Naive thymus-derived CD8-positive, alpha-beta T cell (primary cell): ENCODE data around the gene CALU. TPM values are rescaled to one million over a fixed set of nuclear protein-coding genes. Genes with fewer than 3 reads are reported as not detected.

ENCODE experiments used
- ATAC-seq, 2 donors: fragments of 150-1000 bp; cut with Tn5 transposase in 1 of 2; sonication (Bioruptor Pico), chemical (Tn5 transposase) in 1 of 2; 1 replicate in 1 of 2; 2 replicates in 1 of 2; pipeline ENCODE4 v1.10.0; 2021; ENCODE audit warnings: mild to moderate bottlenecking in 2 of 2, moderate library complexity in 2 of 2
- POLR2A ChIA-PET: fragments of 350-600 bp; sonication (Branson Sonifier 250); formaldehyde crosslinking; loops from one replicate; lab custom pipeline; 2021; ENCODE audit warnings: antibody characterized with exemption; lab: Charles Lee
- DNase-seq, 10 donors: peaks; one replicate each; pipeline versions ENCODE4 v3.0.0 to v3.0.0-alpha.2; 2020 to 2022
- H3K27ac Mint-ChIP-seq, 10 donors: one replicate each; pipeline ENCODE4 v1.8.0; 2020 to 2022; ENCODE audit warnings: mild to moderate bottlenecking in 10 of 10, mixed read lengths in 10 of 10, moderate library complexity in 4 of 10, inconsistent platforms in 1 of 10
- H3K27me3 Mint-ChIP-seq, 5 donors: one replicate each; pipeline ENCODE4 v1.8.0; 2021 to 2022; ENCODE audit warnings: mixed read lengths in 5 of 5
- H3K36me3 Mint-ChIP-seq, 3 donors: one replicate each; pipeline ENCODE4 v1.8.0; 2020 to 2022; ENCODE audit warnings: mixed read lengths in 3 of 3, mild to moderate bottlenecking in 2 of 3, inconsistent platforms in 1 of 3
- H3K4me1 Mint-ChIP-seq, 4 donors: one replicate each; pipeline ENCODE4 v1.8.0; 2021 to 2022; ENCODE audit warnings: mixed read lengths in 4 of 4
- H3K4me3 Mint-ChIP-seq, 10 donors: one replicate each; pipeline ENCODE4 v1.8.0; 2020 to 2022; ENCODE audit warnings: mild to moderate bottlenecking in 10 of 10, mixed read lengths in 10 of 10, moderate library complexity in 6 of 10, inconsistent platforms in 1 of 10
- H3K9me3 Mint-ChIP-seq, 9 donors: one replicate each; pipeline ENCODE4 v1.8.0; 2020 to 2022; ENCODE audit warnings: mixed read lengths in 9 of 9, mild to moderate bottlenecking in 3 of 9, inconsistent platforms in 1 of 9, moderate library complexity in 1 of 9
- polyA plus RNA-seq, 3 donors: library from polyadenylated mRNA; unstranded; fragments of 300-500 nt; fragmentation: Illumina TruSeq; gene quantifications; one replicate each; pipeline ENCODE4 v1.2.3, GENCODE V29; 2021
- total RNA-seq, 8 experiments: library from RNA in 2 of 8; stranded (reverse) in 2 of 8; gene quantifications; one replicate each; pipeline ENCODE4 v1.2.3 and lab custom pipeline; 2021 to 2026

Gene CALU
- 10 to 100 TPM; 17.0 to 17.4 TPM for total RNA-seq
- polyA plus RNA-seq = 10 to 100 TPM; 13.6 to 21.5 (median 16.4) TPM
- 41.4 to 77.0 (median 54.1) reads per million in 6 experiments for total RNA-seq (lab: John Stamatoyannopoulos, UW)

DNA sequence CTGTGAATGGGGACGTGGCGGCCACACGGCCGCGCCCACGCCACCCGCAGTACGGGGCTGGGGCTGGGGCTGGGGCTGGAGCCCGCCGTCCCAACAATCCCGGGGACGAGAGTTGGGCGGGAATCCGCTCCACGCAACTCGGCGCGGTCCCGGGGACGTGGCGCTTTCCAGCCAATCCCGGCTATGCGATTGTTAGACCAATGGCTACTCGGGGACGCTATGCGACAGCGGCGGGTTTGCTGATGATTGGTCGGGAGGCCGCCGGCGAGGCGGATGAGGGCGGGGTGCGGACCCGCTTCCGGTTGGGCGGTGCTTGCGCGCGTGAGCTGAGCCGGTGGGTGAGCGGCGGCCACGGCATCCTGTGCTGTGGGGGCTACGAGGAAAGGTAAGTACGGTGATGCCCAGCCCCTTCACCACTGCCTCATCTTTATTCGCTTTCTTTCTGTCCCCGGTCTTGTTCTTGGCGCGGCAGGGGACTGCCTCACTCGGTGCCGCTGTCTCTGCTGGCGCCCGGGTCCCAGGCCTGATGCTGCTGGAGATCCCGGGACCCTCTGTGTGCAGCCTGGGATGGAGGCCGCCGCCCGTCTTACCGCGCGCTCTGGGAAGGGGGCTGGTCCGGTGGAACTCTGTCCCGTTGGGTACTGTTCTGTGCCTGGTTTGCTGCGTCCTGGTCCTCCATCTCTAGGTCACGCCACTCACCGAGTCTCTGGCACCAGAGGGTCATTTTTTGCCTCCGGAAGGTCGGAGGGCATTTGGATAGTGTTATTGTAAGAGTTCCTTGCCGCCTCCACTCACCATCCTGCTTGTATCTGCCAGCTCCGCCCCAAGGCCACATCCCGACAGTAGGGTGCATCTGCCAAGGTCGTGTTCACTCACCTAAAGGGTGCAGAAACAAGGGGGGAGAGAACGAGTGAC, at the start of gene CALU:
Gene CALU (plus strand): TSS at position 312 of the 915 bp plus-strand sequence. CDS start 9,225 bp downstream, outside the sequence.
- peak within 1 kb of the TSS; percentile 89 to 100 (median 99) for H3K4me3 Mint-ChIP-seq
- peak; percentile 93 to 95 for ATAC-seq
- DNase-seq = peak; percentile 90 to 96 (median 94)
- POLR2A ChIA-PET = interaction anchor here (0.6 to 2.2 kb wide), 4 partner anchors 16 to 123 kb away, joined by 3 to 14 read pairs (median 4); partner anchors contain the start of genes ATP6V1F and CCDC136
- peaks cover 18 to 62% (median 42%) of the 10 kb centered on the region in 4 donors for H3K4me1 Mint-ChIP-seq
- H3K27me3 Mint-ChIP-seq = peaks cover 0 to 3% (median 0%) of the 10 kb centered on the region in 5 donors
- H3K9me3 Mint-ChIP-seq = no peaks in the 10 kb centered on the region
- peak within 1 kb of the TSS; percentile 89 to 100 (median 98) for H3K27ac Mint-ChIP-seq
- H3K36me3 Mint-ChIP-seq = no peaks in the 10 kb centered on the region

DNA sequence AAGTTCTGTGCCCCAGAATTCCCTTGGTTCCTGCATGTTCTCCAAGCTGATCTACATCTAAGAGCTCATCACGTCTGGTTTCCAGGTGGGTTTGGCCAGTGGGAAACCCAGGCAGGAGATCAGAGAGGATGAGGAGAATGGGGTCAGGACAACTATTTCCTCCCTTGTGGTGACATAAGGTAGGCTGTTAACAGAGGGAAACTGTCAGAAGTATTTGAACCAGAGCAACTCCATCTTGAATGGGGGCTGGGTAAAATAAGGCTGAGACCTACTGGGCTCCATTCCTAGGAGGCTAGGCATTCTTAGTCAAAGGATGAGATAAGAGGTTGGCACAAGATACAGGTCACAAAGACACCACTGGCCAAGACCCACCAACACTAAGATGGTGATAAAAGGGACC, 47.9 kb upstream of the CALU start:
- DNase-seq (no peak), ATAC-seq (no peak)
- H3K4me3 Mint-ChIP-seq = no peak overlapping the region
- peaks cover 0 to 1% (median 0%) of the 10 kb centered on the region in 9 donors for H3K9me3 Mint-ChIP-seq
- H3K4me1 Mint-ChIP-seq = no peaks in the 10 kb centered on the region
- no peak overlapping the region for H3K27ac Mint-ChIP-seq
- H3K27me3 Mint-ChIP-seq = peaks cover 6 to 25% (median 10%) of the 10 kb centered on the region in 5 donors
- no peaks in the 10 kb centered on the region for H3K36me3 Mint-ChIP-seq
- POLR2A ChIA-PET = no interaction called here

DNA sequence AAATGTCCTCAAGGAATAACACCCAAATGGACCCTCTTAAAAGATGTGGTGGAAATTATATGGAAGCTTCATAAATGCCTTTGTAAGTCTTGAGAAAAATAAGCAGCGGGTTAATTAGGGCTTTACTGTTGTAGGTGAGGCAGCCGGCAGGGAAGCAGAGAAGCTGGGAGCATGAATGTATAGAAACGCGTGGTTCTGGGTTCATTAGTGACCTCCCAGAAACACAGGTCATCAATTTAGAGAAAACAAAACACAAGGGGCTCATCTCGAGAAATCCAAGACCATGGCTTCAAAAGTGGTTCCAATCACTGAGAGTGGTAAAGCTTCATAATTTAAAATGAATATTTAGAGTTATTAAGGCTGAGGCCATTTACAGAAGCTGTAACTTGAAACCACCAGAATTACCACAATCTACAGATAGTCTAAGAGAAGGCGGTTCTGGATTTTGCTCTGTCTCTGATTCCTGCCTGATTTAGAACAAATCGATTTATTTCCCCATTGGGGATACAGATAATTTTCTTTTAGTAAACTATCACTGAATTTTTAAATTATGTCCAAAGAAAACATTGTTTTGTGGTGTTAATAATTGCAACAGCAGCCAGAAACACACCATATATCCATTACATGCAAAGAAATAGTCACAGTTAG, 46.4 kb upstream of the CALU start:
- Mint-ChIP-seq H3K27ac (no peak overlapping the region), H3K27me3 (peaks cover 12 to 40% (median 24%) of the 10 kb centered on the region in 5 donors), H3K36me3 (no peaks in the 10 kb centered on the region), H3K9me3 (peaks cover 0 to 1% (median 0%) of the 10 kb centered on the region in 9 donors), H3K4me1 (peaks cover 3 to 7% (median 6%) of the 10 kb centered on the region in 4 donors), H3K4me3 (no peak overlapping the region)
- ATAC-seq (no peak), DNase-seq (no peak)
- POLR2A ChIA-PET = no interaction called here

DNA sequence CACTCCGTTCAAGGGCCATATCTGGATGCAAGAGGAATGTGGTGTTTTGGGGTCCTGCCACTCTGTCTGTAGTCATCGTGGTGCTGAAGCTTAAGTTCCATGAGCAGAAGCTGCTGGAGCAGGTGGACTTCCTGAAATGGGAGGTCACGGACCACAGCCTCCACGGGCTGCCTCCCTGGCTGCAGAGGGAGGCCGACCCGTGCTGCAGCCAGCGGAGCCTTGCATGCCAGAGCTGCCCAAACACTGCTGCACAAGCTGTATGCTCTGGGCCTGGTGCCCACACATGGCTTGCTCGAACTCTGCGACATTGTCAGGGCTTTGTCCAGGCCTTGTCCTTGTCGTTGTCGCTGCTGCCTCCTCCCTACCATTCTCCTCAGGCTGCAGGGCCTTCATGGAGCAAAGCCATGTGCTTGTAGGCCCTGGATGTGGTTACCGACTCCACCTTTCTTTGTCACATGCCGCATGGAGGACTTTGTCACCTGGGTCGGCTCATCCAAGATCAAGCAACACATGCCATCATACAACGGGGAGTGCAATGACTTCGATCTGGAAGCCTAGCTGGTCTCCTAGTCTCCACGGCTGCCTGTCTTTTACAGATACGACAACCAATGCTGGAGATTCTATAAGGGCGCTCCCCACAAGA, 45.7 kb upstream of the CALU start:
- H3K36me3 Mint-ChIP-seq = no peaks in the 10 kb centered on the region
- H3K27me3 Mint-ChIP-seq = peaks cover 18 to 48% (median 31%) of the 10 kb centered on the region in 5 donors
- peak overlapping the region in 1 of 10 donors; percentile 37 for H3K27ac Mint-ChIP-seq
- H3K4me1 Mint-ChIP-seq = peaks cover 7 to 14% (median 9%) of the 10 kb centered on the region in 4 donors
- no peak for DNase-seq
- POLR2A ChIA-PET = no interaction called here
- H3K4me3 Mint-ChIP-seq = no peak overlapping the region
- no peak for ATAC-seq
- H3K9me3 Mint-ChIP-seq = peaks cover 0 to 4% (median 0%) of the 10 kb centered on the region in 9 donors

DNA sequence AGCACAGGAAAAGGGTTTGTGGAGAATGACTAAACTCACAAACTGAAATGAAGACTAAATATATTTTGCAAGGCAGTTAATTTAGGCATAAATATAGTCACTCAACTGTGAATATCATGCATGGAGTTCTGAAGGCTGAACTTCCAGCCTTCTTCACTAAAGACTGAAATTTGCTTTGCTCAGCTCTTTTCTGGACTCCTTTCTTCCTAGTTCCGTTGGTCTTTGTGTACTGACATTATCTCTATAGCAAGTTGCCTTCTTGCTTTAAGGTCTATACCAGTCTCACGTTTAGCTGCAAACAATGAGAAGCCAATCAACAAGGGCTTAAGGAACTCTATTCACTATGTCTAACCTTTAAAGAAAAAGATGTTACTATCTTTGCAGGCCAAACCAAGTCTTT, 44.4 kb upstream of the CALU start:
- peaks cover 25 to 58% (median 40%) of the 10 kb centered on the region in 5 donors for H3K27me3 Mint-ChIP-seq

DNA sequence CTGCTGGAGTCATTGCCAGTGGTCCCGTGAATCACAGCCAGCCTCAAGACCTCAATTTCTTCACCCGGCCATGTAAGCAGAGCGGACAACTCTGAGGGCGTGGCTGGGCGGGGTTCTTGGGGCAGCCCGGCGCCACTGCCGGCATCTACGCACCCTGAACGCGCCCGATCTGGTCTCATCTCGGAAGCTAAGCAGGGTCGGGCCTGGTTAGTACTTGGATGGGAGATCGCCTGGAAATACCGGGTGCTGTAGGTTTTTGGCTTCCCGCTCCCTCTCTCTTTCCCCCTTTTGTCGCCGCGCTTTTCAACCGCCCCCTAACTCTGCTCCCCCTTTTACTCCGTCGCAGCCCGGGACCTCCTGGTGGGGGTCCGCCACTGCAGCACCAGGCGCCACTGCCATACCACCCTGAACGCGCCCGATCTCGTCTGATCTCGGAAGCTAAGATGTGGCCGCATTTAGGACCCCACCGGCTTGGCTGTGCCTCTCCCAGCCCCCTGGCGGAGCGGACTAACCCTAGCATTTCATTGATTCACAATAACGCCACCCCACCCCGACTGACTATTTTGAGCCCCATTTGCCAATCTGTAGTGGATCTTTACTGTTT, 41.8 kb upstream of the CALU start:
- Mint-ChIP-seq H3K4me1 (peaks cover 7 to 17% (median 9%) of the 10 kb centered on the region in 4 donors), H3K27ac (peak overlapping the region in 1 of 10 donors; percentile 11), H3K9me3 (peaks cover 0 to 4% (median 0%) of the 10 kb centered on the region in 9 donors), H3K36me3 (no peaks in the 10 kb centered on the region), H3K27me3 (peaks cover 39 to 80% (median 57%) of the 10 kb centered on the region in 5 donors), H3K4me3 (peak overlapping the region; percentile 62 to 87 (median 78))
- ATAC-seq (peak; percentile 68 to 70), DNase-seq (peak in 9 of 10 donors; percentile 11 to 55 (median 36))
- POLR2A ChIA-PET = no interaction called here

More for the DNA sequence above, 44.4 kb upstream of the CALU start:
- DNase-seq (no peak), ATAC-seq (no peak)
- POLR2A ChIA-PET = no interaction called here
- peaks cover 7 to 17% (median 9%) of the 10 kb centered on the region in 4 donors for H3K4me1 Mint-ChIP-seq
- no peak overlapping the region for H3K27ac Mint-ChIP-seq
- peaks cover 0 to 4% (median 0%) of the 10 kb centered on the region in 9 donors for H3K9me3 Mint-ChIP-seq
- no peaks in the 10 kb centered on the region for H3K36me3 Mint-ChIP-seq
- no peak overlapping the region for H3K4me3 Mint-ChIP-seq

DNA sequence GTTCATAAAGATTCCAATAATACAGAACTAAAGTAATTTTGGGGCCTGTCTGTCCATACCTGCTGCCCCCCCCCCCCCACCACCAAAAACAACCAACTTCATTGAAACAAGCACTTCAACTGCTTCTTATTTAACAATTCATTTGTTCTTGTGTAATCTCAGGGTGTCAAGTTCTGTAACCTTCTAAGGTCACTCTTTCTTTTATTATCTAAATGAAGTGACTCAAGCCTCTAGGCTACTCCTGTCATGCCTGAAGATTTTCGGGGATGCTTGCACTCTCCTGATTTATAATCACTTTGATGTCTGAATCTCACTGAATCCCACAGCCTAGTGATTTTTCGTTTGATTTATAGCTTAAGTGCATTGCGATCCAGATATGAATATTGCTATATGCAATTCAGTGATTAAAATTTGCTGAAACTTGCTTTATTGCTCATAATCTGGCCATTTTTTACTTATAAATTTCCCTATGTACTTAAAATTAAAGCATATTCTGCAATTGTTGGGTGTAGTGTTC, 39.9 kb upstream of the CALU start:
- Mint-ChIP-seq H3K27me3 (peaks cover 36 to 68% (median 55%) of the 10 kb centered on the region in 5 donors), H3K9me3 (peaks cover 0 to 4% (median 0%) of the 10 kb centered on the region in 9 donors), H3K36me3 (no peaks in the 10 kb centered on the region), H3K4me3 (no peak overlapping the region), H3K4me1 (peaks cover 7 to 21% (median 9%) of the 10 kb centered on the region in 4 donors), H3K27ac (no peak overlapping the region)
- POLR2A ChIA-PET = no interaction called here
- no peak for ATAC-seq
- no peak for DNase-seq

DNA sequence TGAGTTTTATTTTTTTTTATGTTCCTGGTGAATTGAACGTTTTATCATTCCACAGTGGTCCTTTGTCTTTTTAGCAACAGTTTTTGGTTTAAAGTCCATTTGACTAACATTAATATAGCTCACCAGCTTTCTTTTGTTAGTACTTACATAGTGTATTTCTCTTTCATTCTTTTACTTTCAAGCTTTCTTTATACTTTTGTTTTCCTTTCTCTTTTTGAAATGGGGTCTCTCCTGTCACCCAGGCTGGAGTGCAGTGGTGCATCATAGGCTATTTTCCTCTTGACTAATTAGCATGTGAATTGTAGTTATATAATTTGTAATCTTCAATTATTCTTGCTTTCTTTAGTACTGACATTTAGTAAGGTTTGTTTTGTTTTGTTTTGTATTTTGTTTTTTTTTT, 39.3 kb upstream of the CALU start:
- no peak for DNase-seq
- Mint-ChIP-seq H3K4me1 (peaks cover 7 to 21% (median 9%) of the 10 kb centered on the region in 4 donors), H3K27me3 (peaks cover 36 to 62% (median 53%) of the 10 kb centered on the region in 5 donors), H3K36me3 (no peaks in the 10 kb centered on the region), H3K27ac (peak overlapping the region in 1 of 10 donors; percentile 54), H3K4me3 (no peak overlapping the region), H3K9me3 (peaks cover 0 to 4% (median 0%) of the 10 kb centered on the region in 9 donors)
- POLR2A ChIA-PET = no interaction called here
- ATAC-seq = no peak

DNA sequence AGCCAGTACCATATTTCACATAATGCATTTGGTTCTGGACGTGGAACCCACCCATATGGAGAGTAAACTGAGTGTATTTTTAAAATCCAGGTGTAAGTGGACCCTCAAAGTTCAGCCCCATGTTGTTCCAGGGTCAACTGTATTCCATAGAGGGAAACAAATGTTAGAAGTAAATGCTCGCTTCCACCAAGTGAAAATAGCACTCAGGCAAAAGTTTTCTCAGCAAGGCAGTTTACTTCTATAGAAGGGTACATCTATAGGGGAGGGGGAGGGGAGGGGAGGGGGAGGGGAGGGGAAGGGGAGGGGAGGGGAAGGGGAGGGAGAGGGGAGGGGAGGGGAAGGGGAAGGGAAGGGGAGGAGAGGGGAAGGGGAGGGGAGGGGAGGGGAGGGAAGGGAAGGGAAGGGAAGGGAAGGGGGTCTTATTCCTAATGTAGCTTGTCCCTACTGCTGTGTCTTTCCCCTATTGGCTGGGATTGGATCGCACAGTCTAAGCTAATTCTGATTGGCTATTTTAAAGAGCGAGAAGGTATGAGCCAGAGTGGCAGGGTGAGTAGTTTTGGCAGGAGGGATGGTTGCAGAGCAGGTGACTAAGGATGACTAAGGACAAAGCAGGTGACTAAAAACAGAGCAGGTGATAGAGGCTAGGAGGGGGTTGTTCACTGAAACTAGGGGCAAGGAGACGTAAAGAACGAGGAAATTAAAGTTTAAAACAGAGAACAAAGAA, 37.9 kb upstream of the CALU start:
- H3K36me3 Mint-ChIP-seq = no peaks in the 10 kb centered on the region
- no peak for ATAC-seq
- H3K4me1 Mint-ChIP-seq = peaks cover 7 to 21% (median 9%) of the 10 kb centered on the region in 4 donors
- peaks cover 0 to 4% (median 0%) of the 10 kb centered on the region in 9 donors for H3K9me3 Mint-ChIP-seq
- H3K4me3 Mint-ChIP-seq = no peak overlapping the region
- H3K27ac Mint-ChIP-seq = no peak overlapping the region
- peaks cover 34 to 55% (median 50%) of the 10 kb centered on the region in 5 donors for H3K27me3 Mint-ChIP-seq
- no peak for DNase-seq
- POLR2A ChIA-PET = no interaction called here

DNA sequence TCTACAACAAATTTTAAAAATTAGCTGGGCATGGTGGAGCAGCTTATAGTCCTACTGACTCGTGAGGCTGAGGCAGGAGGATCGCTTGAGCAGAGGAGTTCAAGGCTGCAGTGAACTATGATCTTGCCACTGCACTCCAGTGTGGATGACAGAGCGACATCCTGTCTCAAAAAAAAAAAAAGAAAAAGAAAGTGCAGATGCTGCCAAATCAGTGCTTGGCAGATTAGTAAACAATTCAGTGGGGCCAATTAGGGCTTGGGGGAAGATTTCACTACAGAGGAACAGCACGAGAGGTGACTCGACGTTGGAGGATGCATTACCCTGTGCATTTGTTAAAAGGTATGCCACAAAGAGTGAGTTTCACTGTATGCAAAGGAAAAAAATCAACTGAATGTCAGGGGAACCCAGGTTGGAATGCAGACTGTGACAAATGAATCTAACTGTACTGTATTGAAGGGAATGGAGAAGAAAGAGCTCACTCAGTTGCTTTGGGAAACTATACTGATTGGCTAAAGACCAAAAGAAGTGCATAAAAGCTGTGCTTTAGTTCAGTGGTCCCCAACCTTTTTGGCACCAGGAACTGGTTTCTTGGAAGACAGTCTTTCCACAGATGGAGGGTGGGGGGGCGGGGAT, 35.4 kb upstream of the CALU start:
- H3K9me3 Mint-ChIP-seq = no peaks in the 10 kb centered on the region
- DNase-seq (no peak), ATAC-seq (no peak)
- POLR2A ChIA-PET = no interaction called here
- no peak overlapping the region for H3K4me3 Mint-ChIP-seq
- H3K27me3 Mint-ChIP-seq = peaks cover 22 to 30% (median 26%) of the 10 kb centered on the region in 5 donors
- H3K27ac Mint-ChIP-seq = no peak overlapping the region
- H3K36me3 Mint-ChIP-seq = no peaks in the 10 kb centered on the region
- H3K4me1 Mint-ChIP-seq = peaks cover 0 to 5% (median 0%) of the 10 kb centered on the region in 4 donors

DNA sequence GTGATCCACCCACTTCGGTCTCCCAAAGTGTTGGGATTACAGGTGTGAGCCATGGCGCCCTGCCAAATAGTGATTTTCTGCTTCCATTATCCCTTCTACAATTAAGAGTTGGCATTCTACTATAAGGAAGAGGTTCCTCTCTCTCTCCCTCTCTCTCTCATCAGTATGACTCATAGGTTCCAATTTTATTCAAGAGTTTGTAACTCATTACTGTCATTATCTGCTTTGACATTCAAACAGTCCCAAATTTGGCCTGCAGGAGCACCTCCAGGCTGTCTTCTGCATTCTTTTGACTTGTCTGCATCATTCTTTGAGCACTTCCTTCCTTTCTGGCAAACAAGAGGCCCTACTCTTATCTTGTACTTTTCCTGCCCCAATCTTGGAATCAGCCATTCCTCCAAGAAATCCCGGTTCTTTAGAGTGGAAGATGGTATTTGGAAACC, 33.2 kb upstream of the CALU start:
- peaks cover 0 to 4% (median 0%) of the 10 kb centered on the region in 4 donors for H3K4me1 Mint-ChIP-seq
- ATAC-seq = no peak
- no peak for DNase-seq
- H3K4me3 Mint-ChIP-seq = no peak overlapping the region
- no peaks in the 10 kb centered on the region for H3K36me3 Mint-ChIP-seq
- H3K9me3 Mint-ChIP-seq = no peaks in the 10 kb centered on the region
- H3K27me3 Mint-ChIP-seq = peaks cover 8 to 18% (median 11%) of the 10 kb centered on the region in 5 donors
- H3K27ac Mint-ChIP-seq = no peak overlapping the region
- POLR2A ChIA-PET = no interaction called here
